Measurements from ENCODE around the gene KRTAP9-6.

The KRTAP9-6 gene

GRCh38 chr17:41278176-41278955 lies 13.2 kb downstream of the KRTAP9-6 start:
- Histone ChIP-seq H3K36me3 (ENCODE audit: low read depth) (no peaks in the 10 kb centered on the region), H3K27ac (ENCODE audit: poor library complexity, severe bottlenecking) (no peak overlapping the region), H3K4me3 (ENCODE audit: severe bottlenecking) (no peak overlapping the region), H3K27me3 (ENCODE audit: insufficient read depth, poor library complexity, severe bottlenecking) (no peaks in the 10 kb centered on the region), H3K4me1 (ENCODE audit: insufficient read depth, poor library complexity, severe bottlenecking) (no peaks in the 10 kb centered on the region), H3K9me3 (ENCODE audit: severe bottlenecking) (no peaks in the 10 kb centered on the region)
- ATAC-seq (ENCODE audit: low read depth) (no peak), DNase-seq (ENCODE audit: low spot score) (no peak)
- TF ChIP-seq, protein P1, sequence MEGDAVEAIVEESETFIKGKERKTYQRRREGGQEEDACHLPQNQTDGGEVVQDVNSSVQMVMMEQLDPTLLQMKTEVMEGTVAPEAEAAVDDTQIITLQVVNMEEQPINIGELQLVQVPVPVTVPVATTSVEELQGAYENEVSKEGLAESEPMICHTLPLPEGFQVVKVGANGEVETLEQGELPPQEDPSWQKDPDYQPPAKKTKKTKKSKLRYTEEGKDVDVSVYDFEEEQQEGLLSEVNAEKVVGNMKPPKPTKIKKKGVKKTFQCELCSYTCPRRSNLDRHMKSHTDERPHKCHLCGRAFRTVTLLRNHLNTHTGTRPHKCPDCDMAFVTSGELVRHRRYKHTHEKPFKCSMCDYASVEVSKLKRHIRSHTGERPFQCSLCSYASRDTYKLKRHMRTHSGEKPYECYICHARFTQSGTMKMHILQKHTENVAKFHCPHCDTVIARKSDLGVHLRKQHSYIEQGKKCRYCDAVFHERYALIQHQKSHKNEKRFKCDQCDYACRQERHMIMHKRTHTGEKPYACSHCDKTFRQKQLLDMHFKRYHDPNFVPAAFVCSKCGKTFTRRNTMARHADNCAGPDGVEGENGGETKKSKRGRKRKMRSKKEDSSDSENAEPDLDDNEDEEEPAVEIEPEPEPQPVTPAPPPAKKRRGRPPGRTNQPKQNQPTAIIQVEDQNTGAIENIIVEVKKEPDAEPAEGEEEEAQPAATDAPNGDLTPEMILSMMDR (IDR thresholded peaks at IDR 0.05; ENCODE audit: poor library complexity, severe bottlenecking), result no peak

GRCh38 chr17:41284043-41284442 lies 18.9 kb downstream of the KRTAP9-6 start:
- no peaks in the 10 kb centered on the region for H3K9me3 ChIP-seq (ENCODE audit: severe bottlenecking)
- H3K27ac ChIP-seq (ENCODE audit: poor library complexity, severe bottlenecking), result no peak overlapping the region
- no peaks in the 10 kb centered on the region for H3K27me3 ChIP-seq (ENCODE audit: insufficient read depth, poor library complexity, severe bottlenecking)
- TF ChIP-seq, protein P1 (IDR thresholded peaks at IDR 0.05; ENCODE audit: poor library complexity, severe bottlenecking), result no peak
- H3K4me3 ChIP-seq (ENCODE audit: severe bottlenecking), result no peak overlapping the region
- no peaks in the 10 kb centered on the region for H3K4me1 ChIP-seq (ENCODE audit: insufficient read depth, poor library complexity, severe bottlenecking)
- DNase-seq (ENCODE audit: low spot score), result no peak
- no peaks in the 10 kb centered on the region for H3K36me3 ChIP-seq (ENCODE audit: low read depth)
- no peak for ATAC-seq (ENCODE audit: low read depth)

- no peaks in the 10 kb centered on the region for H3K9me3 ChIP-seq (ENCODE audit: severe bottlenecking)
- no peaks in the 10 kb centered on the region for H3K4me1 ChIP-seq (ENCODE audit: insufficient read depth, poor library complexity, severe bottlenecking)
- no peak overlapping the region for H3K4me3 ChIP-seq (ENCODE audit: severe bottlenecking)
- H3K27me3 ChIP-seq (ENCODE audit: insufficient read depth, poor library complexity, severe bottlenecking), result no peaks in the 10 kb centered on the region
- DNase-seq (ENCODE audit: low spot score) (no peak), ATAC-seq (ENCODE audit: low read depth) (no peak)
- no peak overlapping the region for H3K27ac ChIP-seq (ENCODE audit: poor library complexity, severe bottlenecking)
- no peaks in the 10 kb centered on the region for H3K36me3 ChIP-seq (ENCODE audit: low read depth)
- TF ChIP-seq, protein P1 (IDR thresholded peaks at IDR 0.05; ENCODE audit: poor library complexity, severe bottlenecking), result no peak
Observed at GRCh38 chr17:41284546-41284945, 19.4 kb downstream of the KRTAP9-6 start.

GRCh38 chr17:41287050-41287449 lies 21.9 kb downstream of the KRTAP9-6 start:
- Histone ChIP-seq H3K27ac (ENCODE audit: poor library complexity, severe bottlenecking) (no peak overlapping the region), H3K4me3 (ENCODE audit: severe bottlenecking) (no peak overlapping the region), H3K4me1 (ENCODE audit: insufficient read depth, poor library complexity, severe bottlenecking) (peaks cover 11% of the 10 kb centered on the region), H3K27me3 (ENCODE audit: insufficient read depth, poor library complexity, severe bottlenecking) (no peaks in the 10 kb centered on the region), H3K36me3 (ENCODE audit: low read depth) (no peaks in the 10 kb centered on the region), H3K9me3 (ENCODE audit: severe bottlenecking) (no peaks in the 10 kb centered on the region)
- ATAC-seq (ENCODE audit: low read depth) (no peak), DNase-seq (ENCODE audit: low spot score) (no peak)
- TF ChIP-seq, protein P1 (IDR thresholded peaks at IDR 0.05; ENCODE audit: poor library complexity, severe bottlenecking), result no peak

- TF ChIP-seq, protein P1 (IDR thresholded peaks at IDR 0.05; ENCODE audit: poor library complexity, severe bottlenecking), result no peak
- H3K27ac ChIP-seq (ENCODE audit: poor library complexity, severe bottlenecking), result no peak overlapping the region
- H3K27me3 ChIP-seq (ENCODE audit: insufficient read depth, poor library complexity, severe bottlenecking), result no peaks in the 10 kb centered on the region
- no peak for ATAC-seq (ENCODE audit: low read depth)
- no peaks in the 10 kb centered on the region for H3K9me3 ChIP-seq (ENCODE audit: severe bottlenecking)
- H3K4me1 ChIP-seq (ENCODE audit: insufficient read depth, poor library complexity, severe bottlenecking), result peaks cover 11% of the 10 kb centered on the region
- no peaks in the 10 kb centered on the region for H3K36me3 ChIP-seq (ENCODE audit: low read depth)
- H3K4me3 ChIP-seq (ENCODE audit: severe bottlenecking), result no peak overlapping the region
- DNase-seq (ENCODE audit: low spot score), result no peak
Observed at GRCh38 chr17:41294016-41294415, 28.8 kb downstream of the KRTAP9-6 start.
